Naive B cell (primary cell): ENCODE measurements around the gene ZBP1. TPM values are rescaled to one million over a fixed set of nuclear protein-coding genes. Genes with fewer than 3 reads are reported as not detected.

ENCODE experiments used
- ATAC-seq, 2 donors: fragments of 150-1000 bp; cut with Tn5 transposase; 2 replicates each; pipeline ENCODE4 v1.10.0; 2021; ENCODE audit warnings: low read depth in 2 of 2, mild to moderate bottlenecking in 2 of 2, moderate library complexity in 2 of 2
- DNase-seq: peaks from one replicate; pipeline ENCODE4 v3.0.0; 2022
- H3K27ac Mint-ChIP-seq, 6 donors: one replicate each; pipeline ENCODE4 v1.8.0; 2020 to 2022; ENCODE audit warnings: mild to moderate bottlenecking in 6 of 6, mixed read lengths in 6 of 6, moderate library complexity in 5 of 6, inconsistent platforms in 2 of 6
- H3K27me3 Mint-ChIP-seq, 3 donors: one replicate each; pipeline ENCODE4 v1.8.0; 2021 to 2022; ENCODE audit warnings: mixed read lengths in 3 of 3, mild to moderate bottlenecking in 1 of 3
- H3K36me3 Mint-ChIP-seq, 2 donors: one replicate each; pipeline ENCODE4 v1.8.0; 2020 to 2022; ENCODE audit warnings: mixed read lengths in 2 of 2, inconsistent platforms in 1 of 2, mild to moderate bottlenecking in 1 of 2
- H3K4me1 Mint-ChIP-seq, 3 donors: one replicate each; pipeline ENCODE4 v1.8.0; 2020 to 2022; ENCODE audit warnings: mixed read lengths in 3 of 3, inconsistent platforms in 1 of 3, mild to moderate bottlenecking in 1 of 3, moderate library complexity in 1 of 3
- H3K4me3 Mint-ChIP-seq, 8 donors: one replicate each; pipeline ENCODE4 v1.8.0; 2020 to 2022; ENCODE audit warnings: mild to moderate bottlenecking in 8 of 8, mixed read lengths in 8 of 8, moderate library complexity in 8 of 8, inconsistent platforms in 2 of 8
- H3K9me3 Mint-ChIP-seq, 7 donors: one replicate each; pipeline ENCODE4 v1.8.0; 2020 to 2022; ENCODE audit warnings: mixed read lengths in 7 of 7, mild to moderate bottlenecking in 5 of 7, inconsistent platforms in 2 of 7, moderate library complexity in 1 of 7
- polyA plus RNA-seq, 6 donors: library from polyadenylated mRNA; unstranded; fragments of 300-500 nt; fragmentation: Illumina TruSeq; gene quantifications; one replicate each; pipeline ENCODE4 v1.2.3, GENCODE V29; 2021; ENCODE audit warnings: low read depth in 6 of 6

ZBP1 gene
- polyA plus RNA-seq, 6 donors from 2014 or later, result 7.6 to 24.1 (median 15.5) TPM

DNA sequence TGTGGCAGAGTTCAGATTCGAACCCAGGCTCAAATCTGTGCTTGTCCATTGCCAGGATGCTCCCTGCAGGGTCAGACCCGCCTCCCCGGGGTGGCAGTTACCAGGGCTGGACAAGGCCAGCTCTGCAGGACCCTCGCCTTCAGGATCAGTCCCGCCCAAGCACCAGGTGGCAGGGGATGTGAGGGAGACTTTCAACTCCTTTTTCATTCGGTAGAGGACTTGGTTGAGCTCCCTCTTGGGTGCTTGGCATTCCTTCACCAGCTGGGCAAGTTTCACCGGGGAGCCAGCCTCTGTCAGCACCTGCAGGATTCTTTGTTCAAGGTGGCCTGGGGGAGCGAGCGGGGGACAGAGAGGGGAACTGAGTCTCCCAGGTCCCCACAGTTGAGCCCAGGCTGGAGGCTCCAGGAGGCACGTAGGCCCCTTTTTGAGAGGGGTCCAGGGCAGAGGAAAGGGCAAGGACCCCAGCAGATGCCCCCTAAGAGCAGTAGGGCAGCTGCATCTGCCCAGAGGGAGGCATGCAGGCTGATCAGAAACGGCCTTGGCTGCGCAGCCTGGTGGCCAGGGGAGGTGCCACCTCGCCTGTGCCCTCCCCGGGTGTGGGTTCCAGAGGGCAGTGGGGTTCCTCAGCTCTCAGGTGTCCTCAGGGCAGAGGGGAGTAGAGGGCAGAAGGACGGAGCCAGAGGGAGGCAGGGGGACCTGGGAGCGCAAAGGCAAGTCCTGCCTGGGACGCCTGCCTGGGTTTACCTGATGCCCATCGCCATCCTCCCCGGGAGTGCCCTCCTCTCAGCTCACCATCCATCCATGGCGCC lies 3.9 kb downstream of the ZBP1 start:
- no peak overlapping the region for H3K4me3 Mint-ChIP-seq
- H3K36me3 Mint-ChIP-seq, result peaks cover 0 to 15% of the 10 kb centered on the region in 2 donors
- ATAC-seq (no peak), DNase-seq (no peak)
- peaks cover 34 to 54% (median 48%) of the 10 kb centered on the region in 3 donors for H3K4me1 Mint-ChIP-seq
- peak overlapping the region in 5 of 6 donors; percentile 26 to 99 (median 60) for H3K27ac Mint-ChIP-seq
- no peaks in the 10 kb centered on the region for H3K27me3 Mint-ChIP-seq
- H3K9me3 Mint-ChIP-seq, result no peaks in the 10 kb centered on the region

DNA sequence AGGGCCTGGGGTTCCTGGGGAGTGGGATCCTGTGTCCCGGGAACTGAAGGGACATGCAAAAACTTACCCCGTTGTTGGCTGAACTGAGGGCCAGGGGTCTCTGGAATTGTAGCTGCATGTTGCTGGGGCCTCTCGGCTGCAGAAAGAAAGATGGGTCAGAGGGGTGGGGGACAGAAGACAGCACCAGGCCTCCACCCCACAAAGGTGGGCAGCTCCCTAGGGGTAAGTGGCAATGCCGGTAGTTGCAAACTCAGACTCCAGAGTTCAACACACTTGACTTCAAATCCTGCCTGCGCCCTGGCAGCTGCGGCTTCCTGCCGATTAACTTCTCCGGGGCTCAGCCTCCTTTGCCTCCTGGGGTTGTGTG lies 4.8 kb downstream of the ZBP1 start:
- H3K27ac Mint-ChIP-seq, result peak overlapping the region in 1 of 6 donors; percentile 33
- DNase-seq (no peak), ATAC-seq (no peak)
- no peak overlapping the region for H3K4me3 Mint-ChIP-seq
- H3K36me3 Mint-ChIP-seq, result peaks cover 0 to 23% of the 10 kb centered on the region in 2 donors
- H3K27me3 Mint-ChIP-seq, result no peaks in the 10 kb centered on the region
- peaks cover 33 to 45% (median 45%) of the 10 kb centered on the region in 3 donors for H3K4me1 Mint-ChIP-seq
- no peaks in the 10 kb centered on the region for H3K9me3 Mint-ChIP-seq

DNA sequence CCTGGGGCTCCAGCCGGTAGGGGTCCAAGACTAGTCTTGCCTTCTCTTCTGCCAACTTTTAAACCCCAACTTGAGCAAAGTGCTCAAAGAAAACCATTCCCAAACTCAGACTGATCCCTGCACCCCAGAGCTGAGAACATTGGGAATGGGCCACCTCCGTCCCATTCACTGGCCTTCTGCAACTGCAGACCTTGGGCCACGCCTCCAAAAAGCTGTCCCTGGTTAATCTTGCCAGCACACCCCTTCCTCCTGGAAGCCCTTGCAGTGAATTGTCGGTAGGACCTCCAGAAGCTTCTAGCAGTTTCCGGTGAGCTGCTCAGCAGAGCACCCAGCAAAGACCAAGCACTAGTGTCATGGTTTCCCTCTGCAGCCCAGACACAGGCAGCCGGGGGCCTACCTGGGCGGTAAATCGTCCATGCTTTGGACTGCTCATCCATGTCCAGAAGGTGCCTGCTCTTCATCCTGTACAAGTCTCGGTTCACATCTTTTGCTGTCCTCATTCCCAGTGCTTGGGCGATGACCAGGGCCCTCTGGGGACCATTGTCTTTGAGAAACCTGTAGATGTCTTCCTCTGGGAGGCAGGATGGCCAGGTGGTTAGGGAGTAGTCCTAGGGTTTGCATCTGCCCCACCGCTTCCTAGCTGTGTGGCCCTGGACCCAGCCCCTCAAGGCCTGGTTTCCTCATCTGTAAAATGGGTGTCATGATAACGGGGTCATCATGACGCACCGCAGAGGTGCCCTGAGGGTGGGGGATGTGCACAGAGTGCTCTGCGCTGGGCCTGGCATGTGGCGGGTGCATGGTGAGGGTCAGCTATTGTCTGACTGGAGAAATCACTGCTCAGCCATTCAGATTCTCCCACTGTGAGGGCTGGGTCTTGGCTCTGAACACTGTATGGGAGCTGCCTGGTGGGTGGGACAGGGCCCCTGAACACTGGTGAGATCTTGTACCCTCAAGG lies 5.5 kb downstream of the ZBP1 start:
- ATAC-seq, result no peak
- Mint-ChIP-seq H3K9me3 (no peaks in the 10 kb centered on the region), H3K4me3 (no peak overlapping the region), H3K27ac (no peak overlapping the region), H3K27me3 (no peaks in the 10 kb centered on the region), H3K4me1 (peaks cover 33 to 41% (median 41%) of the 10 kb centered on the region in 3 donors), H3K36me3 (peaks cover 0 to 29% of the 10 kb centered on the region in 2 donors)
- DNase-seq, result no peak

DNA sequence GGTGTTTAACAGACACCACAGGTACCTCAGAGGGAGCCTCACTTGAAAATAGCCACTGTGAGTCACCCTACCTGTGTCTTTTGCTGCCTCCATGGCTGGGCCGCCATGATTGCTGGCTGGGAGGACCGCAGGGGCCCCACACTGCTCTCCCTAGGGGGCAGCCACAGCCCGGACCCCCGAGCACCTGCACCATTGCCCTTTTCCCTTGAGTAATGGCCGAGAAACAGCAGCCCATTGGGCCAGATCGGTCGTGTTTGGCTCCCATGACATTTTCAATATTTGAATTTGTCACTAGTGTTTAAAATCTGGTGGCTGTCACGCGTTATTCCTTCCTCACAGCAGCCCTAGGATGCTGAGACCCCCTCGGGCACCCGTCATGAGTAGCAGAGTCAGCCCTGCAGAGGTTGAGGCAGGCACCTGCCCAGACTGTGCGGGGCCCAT lies 6.7 kb downstream of the ZBP1 start:
- H3K27ac Mint-ChIP-seq, result no peak overlapping the region
- H3K4me1 Mint-ChIP-seq, result peaks cover 32 to 38% (median 35%) of the 10 kb centered on the region in 3 donors
- H3K27me3 Mint-ChIP-seq, result no peaks in the 10 kb centered on the region
- ATAC-seq (no peak), DNase-seq (no peak)
- peaks cover 0 to 39% of the 10 kb centered on the region in 2 donors for H3K36me3 Mint-ChIP-seq
- H3K4me3 Mint-ChIP-seq, result no peak overlapping the region
- H3K9me3 Mint-ChIP-seq, result no peaks in the 10 kb centered on the region

DNA sequence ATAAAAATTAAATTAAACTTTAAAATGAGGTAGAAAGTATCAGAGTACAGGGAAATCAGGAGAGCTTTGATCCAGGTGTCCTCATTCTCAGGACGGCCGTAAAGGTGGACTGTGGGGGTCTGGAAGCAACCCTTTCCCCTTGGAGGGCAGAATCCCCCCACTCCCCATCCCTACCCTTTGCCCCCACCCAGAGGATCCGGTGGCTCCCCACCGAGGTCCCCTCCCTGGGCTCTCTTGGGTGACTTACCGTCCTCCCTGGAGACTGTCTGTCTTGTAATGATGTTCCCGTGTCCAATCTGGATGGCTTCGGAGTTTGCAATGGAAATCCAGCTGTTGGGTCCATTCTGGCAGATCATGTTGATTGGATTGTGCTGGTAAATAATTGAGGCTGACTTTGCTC lies 7.3 kb downstream of the ZBP1 start:
- ATAC-seq (no peak), DNase-seq (no peak)
- H3K4me1 Mint-ChIP-seq, result peaks cover 29 to 33% (median 29%) of the 10 kb centered on the region in 3 donors
- H3K36me3 Mint-ChIP-seq, result peaks cover 0 to 39% of the 10 kb centered on the region in 2 donors
- H3K4me3 Mint-ChIP-seq, result no peak overlapping the region
- peak overlapping the region in 1 of 6 donors; percentile 6 for H3K27ac Mint-ChIP-seq
- H3K27me3 Mint-ChIP-seq, result no peaks in the 10 kb centered on the region
- H3K9me3 Mint-ChIP-seq, result no peaks in the 10 kb centered on the region

DNA sequence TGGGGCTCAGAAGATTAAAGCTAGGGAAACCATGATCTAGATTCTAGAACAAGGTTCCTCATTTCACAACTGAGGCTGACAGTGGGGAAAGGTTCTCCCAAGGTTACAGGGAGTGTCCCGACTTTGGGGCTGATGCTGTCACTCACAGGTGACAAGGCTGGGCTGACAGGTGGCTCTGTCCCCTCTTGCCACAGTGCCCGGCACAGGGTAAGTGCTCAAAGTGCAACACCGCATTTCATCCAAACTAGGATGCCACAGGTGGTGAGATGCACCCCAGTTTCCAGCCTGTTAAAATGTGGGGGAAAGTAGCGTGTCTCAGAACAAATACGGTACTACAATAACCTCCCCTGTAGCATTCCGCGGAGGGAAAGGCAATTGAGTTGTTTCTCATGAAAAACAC lies 7.8 kb downstream of the ZBP1 start:
- Mint-ChIP-seq H3K36me3 (peaks cover 0 to 43% of the 10 kb centered on the region in 2 donors), H3K27me3 (no peaks in the 10 kb centered on the region), H3K9me3 (no peaks in the 10 kb centered on the region), H3K27ac (no peak overlapping the region), H3K4me3 (no peak overlapping the region), H3K4me1 (peaks cover 24 to 28% (median 27%) of the 10 kb centered on the region in 3 donors)
- no peak for DNase-seq
- ATAC-seq, result no peak

DNA sequence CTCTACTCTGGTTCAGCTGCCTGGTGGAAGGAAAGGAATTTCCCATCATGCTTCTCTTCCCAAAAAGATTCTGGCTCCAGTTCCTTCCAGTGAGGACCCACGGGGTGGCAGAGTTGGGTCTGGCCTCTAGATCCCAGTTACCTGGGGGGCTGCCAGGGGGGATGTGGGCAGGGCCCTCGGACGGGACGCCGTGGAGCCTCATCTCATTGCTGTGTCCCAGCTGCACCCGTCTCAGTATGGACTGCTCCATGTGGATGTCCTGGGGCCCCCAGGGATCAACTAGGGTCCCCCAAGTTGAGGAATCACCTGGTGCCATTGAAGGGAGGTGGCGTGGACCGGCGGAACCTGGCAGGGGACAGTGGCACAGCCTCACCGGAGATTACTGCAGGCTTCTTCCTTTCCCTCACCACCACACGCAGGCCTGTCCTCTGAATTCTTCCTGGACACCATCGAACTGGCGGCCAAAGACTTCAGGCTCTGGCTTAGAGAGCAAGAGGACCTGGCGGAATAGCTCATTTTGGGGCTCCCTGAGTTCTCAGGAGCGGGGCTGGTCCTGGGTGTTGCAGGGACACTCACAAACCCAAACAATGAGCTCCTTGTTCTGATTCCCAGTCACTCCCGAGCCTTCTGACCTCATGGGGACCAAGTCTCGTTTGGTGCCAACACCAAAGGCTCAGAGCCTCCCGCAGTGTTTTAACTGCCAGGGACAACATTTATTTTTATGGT lies 8.5 kb downstream of the ZBP1 start:
- H3K4me1 Mint-ChIP-seq, result peaks cover 18 to 21% (median 20%) of the 10 kb centered on the region in 3 donors
- no peaks in the 10 kb centered on the region for H3K9me3 Mint-ChIP-seq
- H3K36me3 Mint-ChIP-seq, result peaks cover 0 to 43% of the 10 kb centered on the region in 2 donors
- no peak overlapping the region for H3K4me3 Mint-ChIP-seq
- H3K27ac Mint-ChIP-seq, result no peak overlapping the region
- H3K27me3 Mint-ChIP-seq, result no peaks in the 10 kb centered on the region
- no peak for DNase-seq
- ATAC-seq, result no peak

DNA sequence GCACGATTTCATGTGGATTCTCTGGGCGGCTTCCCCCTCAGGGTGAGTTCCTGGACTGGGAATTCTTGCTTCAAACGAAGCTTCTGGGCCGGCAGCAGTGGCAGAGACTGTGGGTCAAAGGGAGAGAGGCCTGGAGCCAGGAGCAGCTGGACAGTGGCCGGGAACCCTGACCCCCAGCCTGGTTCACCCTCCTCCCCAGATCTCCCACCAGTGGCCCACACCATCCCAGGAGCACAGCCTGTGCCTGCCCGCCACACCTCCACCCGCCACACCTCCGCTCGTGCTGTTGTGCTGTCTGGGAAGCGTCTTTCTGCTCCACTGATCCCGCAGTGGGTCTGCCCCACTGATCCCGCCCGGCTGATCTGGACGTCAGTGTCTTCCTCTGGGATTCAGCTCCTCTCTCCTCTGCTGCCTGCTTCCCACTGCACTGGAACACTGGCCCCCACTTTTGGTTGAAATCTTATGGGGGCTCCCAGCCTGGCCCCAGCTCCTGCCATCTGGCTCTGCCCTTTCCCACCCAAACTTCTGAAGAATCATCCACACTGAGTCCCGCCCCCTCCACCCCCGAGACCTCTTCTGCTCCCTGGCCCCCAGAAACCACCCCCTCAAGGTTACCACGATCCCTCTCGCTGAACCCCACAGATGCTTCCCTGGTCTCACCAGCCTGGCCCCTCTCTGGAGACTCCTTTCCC lies 9.8 kb downstream of the ZBP1 start:
- peaks cover 3 to 43% of the 10 kb centered on the region in 2 donors for H3K36me3 Mint-ChIP-seq
- no peak for ATAC-seq
- peaks cover 16 to 22% (median 17%) of the 10 kb centered on the region in 3 donors for H3K4me1 Mint-ChIP-seq
- no peak for DNase-seq
- no peaks in the 10 kb centered on the region for H3K9me3 Mint-ChIP-seq
- H3K27ac Mint-ChIP-seq, result peak overlapping the region in 3 of 6 donors; percentile 21 to 65 (median 43)
- H3K27me3 Mint-ChIP-seq, result no peaks in the 10 kb centered on the region
- H3K4me3 Mint-ChIP-seq, result no peak overlapping the region

DNA sequence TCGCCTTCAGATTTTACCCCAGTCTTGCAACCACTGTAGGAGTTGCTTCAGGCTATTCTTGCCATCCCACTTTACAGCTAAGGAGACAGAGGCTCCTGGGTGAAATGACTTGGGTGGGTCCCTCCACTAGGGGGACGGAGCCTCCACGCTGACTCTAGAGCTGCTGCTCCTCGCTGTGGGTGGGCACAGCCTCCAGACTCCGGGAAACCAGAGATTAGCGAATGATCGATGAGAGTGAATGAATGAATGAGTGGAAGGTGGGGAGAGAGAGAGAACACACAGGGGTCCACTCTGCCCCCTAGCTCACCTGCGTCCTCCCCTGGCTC lies 10.4 kb downstream of the ZBP1 start:
- ATAC-seq, result no peak
- peaks cover 16 to 27% (median 17%) of the 10 kb centered on the region in 3 donors for H3K4me1 Mint-ChIP-seq
- DNase-seq, result no peak
- peaks cover 6 to 49% of the 10 kb centered on the region in 2 donors for H3K36me3 Mint-ChIP-seq
- peak overlapping the region in 2 of 6 donors; percentile 21 to 55 for H3K27ac Mint-ChIP-seq
- no peaks in the 10 kb centered on the region for H3K9me3 Mint-ChIP-seq
- no peaks in the 10 kb centered on the region for H3K27me3 Mint-ChIP-seq
- H3K4me3 Mint-ChIP-seq, result peak overlapping the region in 2 of 8 donors; percentile 16 to 26

DNA sequence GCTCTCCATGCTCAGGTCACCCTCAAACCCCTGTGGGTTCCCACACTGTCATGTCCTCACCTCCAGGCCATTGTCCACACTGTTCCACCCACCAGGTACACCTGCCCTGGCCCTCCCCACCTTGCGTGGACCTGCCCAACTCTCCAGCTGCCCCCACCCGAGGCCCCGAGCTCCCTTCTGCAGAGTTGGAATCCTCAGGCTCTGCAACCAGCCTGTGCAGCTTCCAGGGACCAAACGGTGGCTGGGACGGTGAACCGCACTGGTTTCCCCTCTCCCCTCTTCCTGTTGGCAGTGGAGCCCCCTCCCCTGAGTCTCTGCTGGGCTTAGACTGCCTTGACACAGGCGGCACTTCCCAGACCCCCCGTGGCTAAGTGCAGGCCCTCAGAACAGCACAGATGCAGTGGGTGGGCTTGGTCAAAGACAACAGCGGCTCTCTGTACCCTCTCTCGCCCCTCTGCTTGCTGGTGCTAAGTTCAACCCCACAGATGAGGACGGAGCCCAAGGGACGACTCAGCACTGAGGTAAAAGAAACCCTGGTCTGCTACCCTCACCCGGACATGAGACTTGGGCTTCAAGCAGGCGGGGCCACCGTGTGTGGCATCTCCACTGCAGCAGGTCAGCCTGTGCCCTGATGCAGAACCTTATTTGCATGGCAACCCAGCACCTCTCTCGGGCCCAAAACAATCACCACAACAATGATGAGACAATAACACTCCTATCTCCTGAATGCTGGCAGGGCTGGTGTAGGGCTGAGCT lies 11.0 kb downstream of the ZBP1 start:
- H3K4me1 Mint-ChIP-seq, result peaks cover 13 to 27% (median 16%) of the 10 kb centered on the region in 3 donors
- peak in 1 of 2 donors; percentile 49 for ATAC-seq
- no peaks in the 10 kb centered on the region for H3K27me3 Mint-ChIP-seq
- no peak for DNase-seq
- H3K27ac Mint-ChIP-seq, result peak overlapping the region in 1 of 6 donors; percentile 67
- H3K4me3 Mint-ChIP-seq, result peak overlapping the region in 1 of 8 donors; percentile 16
- no peaks in the 10 kb centered on the region for H3K9me3 Mint-ChIP-seq
- peaks cover 6 to 45% of the 10 kb centered on the region in 2 donors for H3K36me3 Mint-ChIP-seq

DNA sequence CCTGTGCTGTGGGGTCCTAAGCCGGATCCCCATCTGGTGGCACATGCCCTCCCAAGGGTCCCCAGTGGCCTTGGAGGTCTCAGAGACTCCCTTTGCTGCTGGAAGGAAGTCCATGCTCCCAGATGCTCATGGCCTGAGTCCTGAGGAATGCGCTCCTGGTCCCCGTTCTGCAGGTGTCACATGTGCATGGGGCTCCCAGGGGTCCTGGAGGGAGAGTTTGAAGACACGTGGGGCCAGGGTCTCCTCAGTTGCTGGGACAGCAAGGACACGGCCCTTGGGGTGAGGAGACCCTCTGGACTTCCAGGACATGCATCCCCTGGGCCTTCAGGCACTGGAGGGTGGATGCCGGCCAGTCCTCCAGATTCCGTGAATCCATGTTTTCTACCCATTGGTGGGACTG lies 11.7 kb downstream of the ZBP1 start:
- Mint-ChIP-seq H3K27me3 (no peaks in the 10 kb centered on the region), H3K9me3 (no peaks in the 10 kb centered on the region), H3K4me3 (no peak overlapping the region), H3K4me1 (peaks cover 13 to 27% (median 16%) of the 10 kb centered on the region in 3 donors), H3K36me3 (peaks cover 6 to 44% of the 10 kb centered on the region in 2 donors), H3K27ac (peak overlapping the region in 1 of 6 donors; percentile 67)
- ATAC-seq (no peak), DNase-seq (no peak)

DNA sequence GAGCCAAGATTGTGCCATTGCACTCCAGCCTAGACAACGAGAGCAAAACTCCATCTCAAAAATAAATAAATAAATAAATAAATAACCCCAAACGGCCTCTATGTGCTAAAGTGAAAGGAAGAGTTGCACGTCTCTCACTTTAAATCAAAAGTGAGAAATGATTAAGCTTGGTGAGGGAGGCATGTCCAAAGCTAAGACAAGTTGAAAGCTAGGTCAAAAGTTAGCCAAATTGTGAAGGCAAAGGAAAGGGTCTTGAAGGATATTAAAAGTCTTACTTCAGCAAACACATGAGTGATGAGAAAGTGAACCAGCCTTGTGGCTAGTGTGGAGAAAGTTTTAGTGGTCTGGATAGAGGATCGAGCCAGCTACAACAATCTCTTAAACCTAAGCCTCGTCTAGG lies 14.3 kb downstream of the ZBP1 start:
- peak overlapping the region in 3 of 6 donors; percentile 12 to 88 (median 79) for H3K27ac Mint-ChIP-seq
- no peaks in the 10 kb centered on the region for H3K9me3 Mint-ChIP-seq
- no peak overlapping the region for H3K4me3 Mint-ChIP-seq
- H3K27me3 Mint-ChIP-seq, result peaks cover 0 to 7% (median 3%) of the 10 kb centered on the region in 3 donors
- peaks cover 13 to 29% (median 13%) of the 10 kb centered on the region in 3 donors for H3K4me1 Mint-ChIP-seq
- peaks cover 6 to 45% of the 10 kb centered on the region in 2 donors for H3K36me3 Mint-ChIP-seq
- ATAC-seq, result no peak
- no peak for DNase-seq
